ACC112 (cell line): ENCODE data around the gene CAT.

ENCODE experiments used
- H2AFZ ChIP-seq: fragments of 200-600 bp; sonication (generic); one replicate; pipeline ENCODE4 v1.6.0; 2017; ENCODE audit warnings: antibody characterized with exemption, low read length; ENCODE audit not compliant: unreplicated experiment
- H3K27ac ChIP-seq: fragments of 200-600 bp; sonication (generic); 2 replicates; pipeline ENCODE4 v1.5.1; 2014; ENCODE audit warnings: low read depth, mild to moderate bottlenecking, antibody characterized with exemption, low read length, moderate library complexity
- H3K27me3 ChIP-seq: fragments of 200-600 bp; sonication (generic); 2 replicates; pipeline ENCODE4 v1.6.1; 2014; ENCODE audit warnings: mild to moderate bottlenecking, antibody characterized with exemption, low read length, moderate library complexity, mixed read lengths; ENCODE audit not compliant: insufficient read depth
- H3K36me3 ChIP-seq: fragments of 200-600 bp; sonication (generic); 2 replicates; pipeline ENCODE4 v1.6.1; 2016; ENCODE audit warnings: mild to moderate bottlenecking, antibody characterized with exemption, low read length, moderate library complexity, mixed read lengths; ENCODE audit not compliant: insufficient read depth
- H3K4me1 ChIP-seq: fragments of 200-600 bp; sonication (generic); one replicate; pipeline ENCODE4 v1.6.1; 2016; ENCODE audit warnings: low read length, mixed read lengths; ENCODE audit not compliant: insufficient read depth, unreplicated experiment, control insufficient read depth
- H3K4me3 ChIP-seq: fragments of 200-600 bp; sonication (generic); 2 replicates; pipeline ENCODE4 v1.5.1; 2014; ENCODE audit warnings: mild to moderate bottlenecking, low read depth, low read length
- H3K79me2 ChIP-seq: fragments of 200-600 bp; sonication (generic); one replicate; pipeline ENCODE4 v1.6.0; 2016; ENCODE audit warnings: low read length; ENCODE audit not compliant: control insufficient read depth, unreplicated experiment, insufficient read depth

The CAT gene

DNA sequence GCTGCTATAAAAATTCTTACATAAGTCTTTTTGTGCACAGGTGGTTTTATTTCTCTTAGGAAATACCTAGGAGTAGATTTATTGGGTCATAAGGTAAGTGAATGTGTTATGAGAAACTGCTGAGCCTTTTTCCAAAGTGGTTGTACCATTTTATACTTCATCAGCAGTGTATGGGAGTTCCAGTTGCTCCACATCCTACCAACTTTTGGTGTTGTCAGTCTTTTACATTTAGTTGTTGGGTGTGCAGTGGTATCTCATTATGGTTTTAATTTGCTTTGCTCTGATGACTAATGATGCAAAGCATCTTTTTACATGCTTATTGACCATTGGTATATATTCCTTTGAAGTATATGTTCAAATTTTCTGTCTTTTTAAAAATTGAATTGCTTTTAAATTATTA lies 3.1 kb downstream of the CAT start:
- Histone ChIP-seq H2AFZ (no peak overlapping the region), H3K27ac (no peak overlapping the region), H3K4me3 (no peak overlapping the region), H3K79me2 (peaks cover 25% of the 10 kb centered on the region), H3K36me3 (0 out of 2 replicates have a peak, but pooled peaks cover 4% of the 10 kb centered on the region), H3K4me1 (peaks cover 6% of the 10 kb centered on the region), H3K27me3 (no peaks in the 10 kb centered on the region)

DNA sequence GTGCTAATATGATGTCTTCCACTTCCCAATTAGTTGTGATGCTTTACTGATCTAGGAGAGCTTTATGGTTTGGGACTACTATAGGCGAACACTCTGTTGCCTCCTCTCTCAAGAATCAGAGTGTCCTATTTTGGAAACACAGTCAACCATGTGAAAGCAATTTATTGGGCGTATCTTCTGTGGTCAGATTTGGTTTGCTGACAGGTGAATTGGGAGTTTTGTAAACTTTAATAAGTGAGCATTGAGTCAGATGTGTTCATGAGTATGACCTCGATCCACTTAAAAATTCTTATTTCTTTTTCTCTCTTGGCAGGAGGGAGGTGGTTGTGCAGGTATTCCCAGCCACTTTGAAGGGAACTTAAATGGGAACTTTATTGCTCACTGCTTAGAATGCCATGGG lies 4.4 kb downstream of the CAT start:
- peaks cover 25% of the 10 kb centered on the region for H3K79me2 ChIP-seq
- H3K4me1 ChIP-seq: peaks cover 6% of the 10 kb centered on the region
- H3K4me3 ChIP-seq: no peak overlapping the region
- no peak overlapping the region for H3K27ac ChIP-seq
- no peak overlapping the region for H2AFZ ChIP-seq
- no peaks in the 10 kb centered on the region for H3K27me3 ChIP-seq
- 0 out of 2 replicates have a peak, but pooled peaks cover 4% of the 10 kb centered on the region for H3K36me3 ChIP-seq

DNA sequence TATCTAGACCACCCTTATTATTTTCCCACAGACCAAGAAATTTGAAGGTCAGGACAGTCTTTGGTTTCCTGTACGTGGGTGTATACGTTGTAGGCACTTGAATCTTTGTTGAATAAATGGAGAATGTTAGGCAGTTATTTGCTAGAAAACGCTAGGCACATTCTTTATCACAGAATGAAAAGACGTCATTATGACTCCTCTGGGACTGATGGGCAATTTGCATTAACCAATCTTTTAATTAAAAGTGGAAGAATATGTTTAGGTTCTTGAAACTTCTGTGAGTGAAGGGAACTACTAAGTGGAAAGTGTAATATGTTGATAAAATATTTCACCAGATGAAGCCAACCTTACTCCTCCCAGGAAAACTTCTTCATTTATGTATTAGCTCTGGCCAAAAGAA lies 5.7 kb downstream of the CAT start:
- Histone ChIP-seq H3K27ac (no peak overlapping the region), H3K79me2 (peaks cover 22% of the 10 kb centered on the region), H3K27me3 (no peaks in the 10 kb centered on the region), H3K4me3 (no peak overlapping the region), H3K36me3 (0 out of 2 replicates have a peak, but pooled peaks cover 4% of the 10 kb centered on the region), H3K4me1 (peaks cover 6% of the 10 kb centered on the region), H2AFZ (no peak overlapping the region)

DNA sequence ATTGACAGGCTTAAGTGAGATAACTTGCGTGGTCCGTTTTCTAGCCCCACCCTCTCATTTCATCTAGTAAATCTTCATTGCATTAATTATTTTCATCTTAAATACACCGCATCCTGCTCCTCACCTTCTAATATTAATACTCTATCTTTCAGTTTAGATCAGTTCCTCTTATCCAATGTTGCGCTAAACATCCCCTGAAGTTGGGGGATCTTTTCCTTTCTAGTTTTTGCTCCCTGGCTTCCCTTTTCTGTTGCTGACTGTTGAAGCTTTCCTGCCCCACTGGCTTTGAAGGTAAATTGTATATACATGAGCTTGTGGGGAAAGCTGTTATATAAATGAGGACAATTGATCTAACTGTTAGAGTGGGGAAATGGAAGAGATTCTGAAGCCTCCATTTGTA lies 7.2 kb downstream of the CAT start:
- Histone ChIP-seq H3K27me3 (no peaks in the 10 kb centered on the region), H3K4me3 (no peak overlapping the region), H3K4me1 (no peaks in the 10 kb centered on the region), H3K36me3 (0 out of 2 replicates have a peak, but pooled peaks cover 4% of the 10 kb centered on the region), H3K27ac (no peak overlapping the region), H3K79me2 (peaks cover 10% of the 10 kb centered on the region), H2AFZ (no peak overlapping the region)

DNA sequence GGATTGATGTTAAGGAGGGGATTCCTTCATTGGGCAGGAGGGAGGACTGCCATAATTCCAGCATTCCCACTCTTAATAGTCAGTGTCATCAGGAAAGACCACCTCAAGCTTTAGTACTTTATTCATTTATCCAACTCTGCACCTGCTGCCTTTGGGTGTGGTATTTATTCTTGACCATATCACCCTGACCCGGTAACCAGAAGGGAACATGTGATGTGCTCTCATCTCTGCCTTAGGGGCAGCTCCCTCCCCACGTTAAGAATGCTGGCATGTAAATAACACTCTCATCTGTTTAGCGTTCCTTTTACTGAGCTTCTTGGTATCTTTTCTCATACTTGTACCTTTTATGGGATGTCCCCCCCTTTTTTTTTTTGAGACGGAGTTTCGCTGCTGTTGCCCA lies 7.7 kb downstream of the CAT start:
- no peak overlapping the region for H2AFZ ChIP-seq
- H3K36me3 ChIP-seq: 0 out of 2 replicates have a peak, but pooled peaks cover 4% of the 10 kb centered on the region
- H3K4me1 ChIP-seq: no peaks in the 10 kb centered on the region
- no peak overlapping the region for H3K27ac ChIP-seq
- no peaks in the 10 kb centered on the region for H3K27me3 ChIP-seq
- H3K79me2 ChIP-seq: peaks cover 7% of the 10 kb centered on the region
- no peak overlapping the region for H3K4me3 ChIP-seq

DNA sequence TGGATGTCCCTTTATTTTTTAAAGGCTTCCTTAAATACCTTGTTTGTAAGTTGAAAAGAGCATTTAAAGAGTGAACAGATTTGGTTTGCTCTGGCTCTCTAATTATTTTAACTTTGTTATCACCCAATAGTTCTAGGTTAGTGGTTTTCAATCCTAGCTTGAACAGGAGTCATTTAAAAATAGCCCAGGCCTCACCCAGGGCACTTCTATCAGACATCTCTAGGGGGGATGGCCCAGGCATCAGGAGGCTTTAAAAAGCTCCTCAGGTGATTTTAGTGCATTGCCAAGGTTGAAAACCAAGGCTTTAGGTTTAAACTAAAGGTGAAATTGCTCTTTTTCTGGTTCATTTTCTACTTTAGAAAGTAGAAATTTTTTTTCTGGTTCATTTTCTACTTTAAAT lies 8.3 kb downstream of the CAT start:
- Histone ChIP-seq H3K27ac (no peak overlapping the region), H3K27me3 (no peaks in the 10 kb centered on the region), H3K4me3 (no peak overlapping the region), H3K79me2 (peaks cover 7% of the 10 kb centered on the region), H3K4me1 (no peaks in the 10 kb centered on the region), H3K36me3 (0 out of 2 replicates have a peak, but pooled peaks cover under 1% of the 10 kb centered on the region), H2AFZ (no peak overlapping the region)

DNA sequence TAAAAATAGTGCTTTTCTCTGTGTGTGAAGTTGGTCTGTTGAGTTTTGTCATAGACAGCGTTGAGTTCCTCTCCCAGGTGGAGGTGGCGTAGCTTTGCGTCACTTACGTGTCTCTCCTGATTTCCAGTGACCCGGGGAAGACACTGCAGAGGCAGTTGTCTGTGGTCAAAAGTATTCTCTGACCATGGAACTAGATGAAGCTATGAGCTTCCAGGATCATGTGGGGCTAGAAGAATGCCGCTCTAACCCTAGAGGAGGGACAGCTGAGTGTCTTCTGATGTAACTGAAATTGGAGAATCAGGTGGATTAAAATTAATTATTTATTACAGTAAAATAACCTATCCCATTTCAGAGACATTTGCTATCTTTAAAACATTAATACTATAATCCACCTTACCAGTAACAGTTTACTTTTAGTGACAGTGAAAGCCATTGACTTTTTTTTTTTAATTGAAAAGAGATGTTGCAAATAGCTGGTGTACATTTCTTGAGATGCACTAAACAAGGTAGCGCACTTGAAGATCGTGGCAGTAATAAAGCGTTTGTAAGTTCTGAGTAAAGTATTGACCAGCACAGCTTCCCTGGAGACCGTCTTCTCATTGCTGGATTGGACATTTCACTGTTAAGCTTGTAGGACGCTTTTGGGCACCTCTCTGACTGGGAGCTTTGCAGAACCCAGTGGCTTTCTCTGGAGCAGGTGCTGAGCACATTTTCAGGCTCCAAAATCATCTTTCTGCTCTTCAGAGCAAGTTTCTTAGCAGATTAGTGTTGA lies 9.7 kb downstream of the CAT start:
- Histone ChIP-seq H3K4me1 (no peaks in the 10 kb centered on the region), H2AFZ (no peak overlapping the region), H3K36me3 (peaks cover 4% of the 10 kb centered on the region; the same call in 1 of the 2 replicates), H3K27ac (no peak overlapping the region), H3K4me3 (no peak overlapping the region), H3K27me3 (no peaks in the 10 kb centered on the region), H3K79me2 (peaks cover 3% of the 10 kb centered on the region)

DNA sequence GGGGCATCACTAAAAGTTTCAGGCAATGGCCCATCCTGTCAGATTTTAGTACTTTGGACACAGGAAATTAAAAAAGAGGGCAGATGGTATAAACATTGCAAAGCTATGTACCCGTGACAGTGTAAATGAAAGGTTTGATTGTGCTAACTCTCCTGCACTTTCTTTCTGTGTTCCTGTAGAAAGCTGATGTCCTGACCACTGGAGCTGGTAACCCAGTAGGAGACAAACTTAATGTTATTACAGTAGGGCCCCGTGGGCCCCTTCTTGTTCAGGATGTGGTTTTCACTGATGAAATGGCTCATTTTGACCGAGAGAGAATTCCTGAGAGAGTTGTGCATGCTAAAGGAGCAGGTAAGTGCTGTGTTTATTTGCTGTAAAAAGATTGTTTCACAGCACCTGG lies 10.3 kb downstream of the CAT start:
- no peaks in the 10 kb centered on the region for H3K79me2 ChIP-seq
- no peak overlapping the region for H2AFZ ChIP-seq
- H3K27ac ChIP-seq: no peak overlapping the region
- no peaks in the 10 kb centered on the region for H3K4me1 ChIP-seq
- no peaks in the 10 kb centered on the region for H3K27me3 ChIP-seq
- no peak overlapping the region for H3K4me3 ChIP-seq
- peaks cover 8% of the 10 kb centered on the region for H3K36me3 ChIP-seq

DNA sequence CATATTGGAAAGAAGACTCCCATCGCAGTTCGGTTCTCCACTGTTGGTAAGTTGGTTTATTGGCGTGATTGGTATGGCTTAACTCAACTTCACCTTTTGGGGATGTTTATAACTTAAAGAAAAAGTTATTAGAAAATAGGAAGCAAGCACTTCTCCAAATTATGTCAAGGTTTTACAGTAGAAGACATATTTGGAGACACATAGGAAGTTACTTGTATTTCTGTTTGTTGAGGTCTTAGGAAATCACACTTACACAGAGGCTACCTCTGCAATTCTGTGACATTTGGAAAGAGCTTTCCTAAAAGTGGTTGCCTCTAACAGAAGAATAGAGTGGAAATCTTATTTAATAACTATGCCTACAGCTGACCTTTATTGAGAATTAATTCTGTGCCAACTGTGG lies 12.3 kb downstream of the CAT start:
- Histone ChIP-seq H3K36me3 (peaks cover 8% of the 10 kb centered on the region), H3K27ac (no peak overlapping the region), H3K27me3 (no peaks in the 10 kb centered on the region), H3K4me3 (no peak overlapping the region), H3K79me2 (no peaks in the 10 kb centered on the region), H3K4me1 (no peaks in the 10 kb centered on the region), H2AFZ (no peak overlapping the region)

DNA sequence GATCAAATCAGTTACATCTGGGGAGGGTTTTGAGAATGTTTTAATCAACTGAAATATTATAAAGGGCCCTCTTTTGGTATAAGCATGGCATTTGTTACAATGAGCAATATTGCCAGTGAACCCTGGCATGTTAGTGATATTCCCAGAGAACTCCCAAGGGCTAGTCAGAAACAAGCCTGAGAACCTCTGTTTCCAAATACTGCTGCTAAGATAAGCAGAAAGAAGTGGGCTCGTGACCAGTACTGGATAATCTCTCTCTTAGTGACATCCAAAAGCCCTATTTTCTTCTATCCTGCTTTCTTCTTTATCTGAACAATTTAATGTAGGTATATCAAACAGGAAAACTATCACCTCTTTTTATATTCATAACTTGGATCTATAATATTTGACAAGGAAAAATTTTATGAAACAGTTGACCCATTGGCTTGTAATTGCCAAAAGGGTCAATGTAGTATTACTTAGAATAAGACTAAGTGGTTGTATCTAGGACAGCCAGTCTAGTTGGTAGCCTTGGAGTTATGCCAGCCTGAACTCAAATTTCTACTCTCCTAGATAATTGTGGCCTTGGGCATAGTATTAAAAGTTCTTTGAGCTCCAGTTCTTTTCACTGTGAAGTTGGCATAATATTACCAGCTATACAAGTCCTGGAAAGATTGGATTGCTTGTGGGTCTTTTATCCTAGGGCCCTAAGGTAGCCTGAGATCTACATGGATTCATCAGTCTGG lies 15.7 kb downstream of the CAT start:
- H3K4me3 ChIP-seq: no peak overlapping the region
- no peak overlapping the region for H3K27ac ChIP-seq
- no peaks in the 10 kb centered on the region for H3K27me3 ChIP-seq
- H3K4me1 ChIP-seq: no peaks in the 10 kb centered on the region
- H3K79me2 ChIP-seq: no peaks in the 10 kb centered on the region
- peaks cover 16% of the 10 kb centered on the region for H3K36me3 ChIP-seq
- no peak overlapping the region for H2AFZ ChIP-seq

DNA sequence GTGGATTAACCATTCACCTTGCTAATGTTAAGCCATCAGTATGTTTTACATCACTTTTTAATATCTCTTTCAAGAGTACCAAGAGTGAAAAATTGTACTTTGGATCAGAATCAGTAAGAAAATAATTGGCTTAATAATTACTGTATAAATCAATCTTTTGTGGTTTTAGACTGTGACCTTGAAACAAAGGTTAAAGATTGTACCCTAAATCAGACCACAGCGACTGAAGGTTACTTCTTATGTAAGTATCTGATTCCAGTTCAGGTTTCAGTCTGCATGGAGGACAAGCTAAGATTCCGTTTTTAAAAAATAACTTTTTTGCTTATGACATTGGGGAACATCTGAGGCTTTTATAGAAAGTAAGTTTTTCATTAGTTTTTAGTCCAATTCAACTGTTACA lies 18.9 kb downstream of the CAT start:
- Histone ChIP-seq H3K27ac (no peak overlapping the region), H3K27me3 (no peaks in the 10 kb centered on the region), H3K36me3 (peaks cover 18% of the 10 kb centered on the region), H3K79me2 (no peaks in the 10 kb centered on the region), H2AFZ (no peak overlapping the region), H3K4me3 (no peak overlapping the region), H3K4me1 (no peaks in the 10 kb centered on the region)
